ENCODE results near the gene SYT7.

The SYT7 gene

DNA sequence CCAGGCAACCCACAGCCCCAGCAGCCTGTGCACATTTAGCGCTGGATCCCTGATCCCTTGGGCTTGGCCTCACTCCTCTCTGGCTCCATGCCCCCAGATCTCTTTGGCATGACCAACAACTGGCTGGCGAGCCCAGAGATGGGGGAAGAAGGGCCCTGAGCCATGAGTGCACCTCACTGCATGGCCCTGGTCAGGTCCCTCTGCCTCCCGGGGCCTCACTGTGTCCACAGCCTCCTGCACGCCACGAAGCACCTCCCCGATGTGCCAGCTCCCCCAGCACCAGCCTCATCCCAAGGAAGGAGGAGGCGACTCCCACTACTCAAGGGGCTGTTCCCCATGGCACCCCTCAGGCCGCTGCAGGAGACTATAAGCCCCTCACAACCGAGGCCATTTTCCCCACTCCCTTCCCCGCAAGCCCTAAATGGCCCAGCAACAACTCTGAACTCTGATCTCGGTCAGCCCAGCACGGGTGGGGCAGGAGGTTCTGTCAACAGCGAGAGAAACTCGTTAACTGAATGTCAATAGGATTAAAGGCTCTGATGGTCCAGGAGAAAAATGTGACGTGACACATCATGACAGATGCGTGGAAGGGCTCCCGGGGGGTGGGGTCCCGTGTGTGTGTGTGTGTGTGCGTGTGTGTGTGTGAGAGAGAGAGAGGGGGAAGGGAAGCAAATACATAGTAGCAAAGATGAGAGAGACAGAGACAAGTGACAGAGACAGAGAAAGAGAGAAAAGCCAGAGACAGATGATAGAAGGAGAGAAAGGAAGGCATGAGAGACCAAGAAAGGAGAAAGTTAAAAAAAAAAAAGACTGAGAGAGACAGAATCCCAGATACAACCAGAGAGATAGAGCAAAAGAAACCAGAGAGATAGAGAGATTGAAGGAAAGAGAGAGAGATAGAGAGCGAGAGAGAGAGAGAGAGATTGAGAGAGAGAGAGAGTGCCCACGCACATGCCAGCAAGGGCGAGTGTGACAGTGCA, 28.4 kb upstream of the SYT7 start:
- no peak for DNase-seq

- DNase-seq, result no peak
Observed at GRCh38 chr11:61607920-61608599, 27.2 kb upstream of the SYT7 start.

DNA sequence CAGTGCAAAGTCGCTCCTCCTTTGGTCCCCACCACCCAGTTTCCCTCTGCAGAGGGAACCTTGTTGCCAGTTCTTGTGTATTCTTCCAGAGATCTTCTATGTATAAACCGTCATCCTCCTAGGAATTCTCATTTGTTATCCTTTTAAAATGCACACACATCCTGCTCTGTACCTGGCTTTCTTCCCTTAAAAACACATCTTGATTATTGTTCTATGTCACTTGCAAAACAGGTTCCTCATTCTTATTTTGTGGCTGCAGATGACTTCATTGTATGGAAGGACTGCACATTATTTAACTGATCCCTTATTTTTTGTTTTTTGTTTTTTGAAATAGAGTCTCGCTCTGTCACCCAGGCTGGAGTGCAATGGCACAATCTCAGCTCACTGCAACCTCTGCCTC, 26.6 kb upstream of the SYT7 start:
- no peak for DNase-seq

DNA sequence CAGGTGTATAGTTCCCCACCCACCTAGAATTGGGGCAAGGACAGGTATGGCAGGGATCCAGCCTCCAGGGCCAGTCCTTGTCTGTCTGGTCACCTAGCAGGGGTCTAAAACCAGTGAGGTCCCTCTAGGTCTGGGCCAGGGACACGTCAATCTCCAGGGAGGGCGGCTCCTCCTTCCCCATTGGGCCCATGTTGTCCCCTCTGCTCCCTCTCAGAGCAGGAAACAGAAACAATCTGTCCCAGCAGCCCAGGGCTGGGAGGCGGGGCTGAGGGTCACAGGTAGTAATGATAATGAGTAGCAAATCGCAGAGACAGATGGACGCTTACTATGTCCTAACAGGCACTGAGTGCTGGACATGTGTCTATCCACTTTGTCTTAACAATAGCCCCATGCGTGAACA, 22.8 kb upstream of the SYT7 start:
- DNase-seq, result no peak

DNA sequence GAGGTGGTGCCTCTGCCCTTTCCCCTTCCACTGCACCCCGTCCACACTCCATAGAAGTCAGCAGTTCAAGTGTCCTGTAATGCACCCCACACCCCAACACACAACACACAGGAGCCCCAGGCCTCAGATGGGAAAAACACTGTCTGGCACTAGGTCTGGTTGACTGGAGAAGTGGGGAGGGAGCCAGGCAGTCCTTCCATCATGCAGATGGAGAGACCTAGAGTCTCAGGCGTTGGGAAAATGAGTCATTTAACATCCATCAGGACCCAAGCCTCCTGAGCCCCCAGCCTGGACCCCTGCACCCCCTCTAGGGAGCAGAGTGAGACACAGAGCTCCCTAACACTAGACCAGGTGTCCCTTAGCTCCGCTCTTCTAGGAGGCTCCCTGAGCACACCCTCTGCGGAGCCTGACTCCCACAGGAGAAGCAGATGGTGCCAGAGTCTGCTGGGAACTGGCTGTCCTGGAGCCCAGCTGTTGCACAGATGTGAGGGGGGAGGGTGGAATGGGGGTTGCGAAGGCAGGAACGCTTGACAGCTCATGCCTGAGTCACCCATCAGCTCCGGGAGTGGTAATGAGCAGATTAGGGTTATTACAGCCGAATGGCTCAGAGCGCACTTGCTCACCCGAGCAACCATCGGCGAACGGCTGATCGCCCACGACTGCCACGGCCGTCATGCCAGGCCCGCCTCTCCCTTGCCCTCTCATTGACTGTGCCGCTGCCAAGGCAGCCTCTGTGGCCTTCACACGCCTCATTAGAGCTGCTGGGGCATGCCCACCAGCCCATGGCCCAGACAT, 22.1 kb upstream of the SYT7 start:
- DNase-seq, result no peak

DNA sequence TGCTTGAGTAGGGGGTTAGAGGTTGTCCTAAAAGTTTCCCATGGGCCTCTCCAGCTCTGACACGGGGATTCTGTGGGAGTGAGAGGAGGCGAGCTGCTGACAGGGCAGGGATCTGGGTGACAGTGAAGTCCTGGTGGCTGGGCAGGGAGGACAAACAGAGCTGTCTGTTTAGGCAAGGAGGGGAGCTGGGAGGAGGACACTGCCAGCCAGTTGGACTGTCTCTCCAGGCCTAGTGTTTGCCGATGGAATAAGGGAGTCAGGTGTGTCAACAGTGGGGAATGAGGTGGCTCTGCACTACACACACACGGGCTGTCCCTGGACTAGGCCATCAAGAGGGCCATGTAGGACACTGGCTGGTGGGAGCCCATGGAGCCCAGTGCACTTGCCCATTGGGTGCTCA, 20.6 kb upstream of the SYT7 start:
- DNase-seq, result peak; percentile 79

- no peak for DNase-seq
Observed at GRCh38 chr11:61599968-61600710, 19.3 kb upstream of the SYT7 start.

DNA sequence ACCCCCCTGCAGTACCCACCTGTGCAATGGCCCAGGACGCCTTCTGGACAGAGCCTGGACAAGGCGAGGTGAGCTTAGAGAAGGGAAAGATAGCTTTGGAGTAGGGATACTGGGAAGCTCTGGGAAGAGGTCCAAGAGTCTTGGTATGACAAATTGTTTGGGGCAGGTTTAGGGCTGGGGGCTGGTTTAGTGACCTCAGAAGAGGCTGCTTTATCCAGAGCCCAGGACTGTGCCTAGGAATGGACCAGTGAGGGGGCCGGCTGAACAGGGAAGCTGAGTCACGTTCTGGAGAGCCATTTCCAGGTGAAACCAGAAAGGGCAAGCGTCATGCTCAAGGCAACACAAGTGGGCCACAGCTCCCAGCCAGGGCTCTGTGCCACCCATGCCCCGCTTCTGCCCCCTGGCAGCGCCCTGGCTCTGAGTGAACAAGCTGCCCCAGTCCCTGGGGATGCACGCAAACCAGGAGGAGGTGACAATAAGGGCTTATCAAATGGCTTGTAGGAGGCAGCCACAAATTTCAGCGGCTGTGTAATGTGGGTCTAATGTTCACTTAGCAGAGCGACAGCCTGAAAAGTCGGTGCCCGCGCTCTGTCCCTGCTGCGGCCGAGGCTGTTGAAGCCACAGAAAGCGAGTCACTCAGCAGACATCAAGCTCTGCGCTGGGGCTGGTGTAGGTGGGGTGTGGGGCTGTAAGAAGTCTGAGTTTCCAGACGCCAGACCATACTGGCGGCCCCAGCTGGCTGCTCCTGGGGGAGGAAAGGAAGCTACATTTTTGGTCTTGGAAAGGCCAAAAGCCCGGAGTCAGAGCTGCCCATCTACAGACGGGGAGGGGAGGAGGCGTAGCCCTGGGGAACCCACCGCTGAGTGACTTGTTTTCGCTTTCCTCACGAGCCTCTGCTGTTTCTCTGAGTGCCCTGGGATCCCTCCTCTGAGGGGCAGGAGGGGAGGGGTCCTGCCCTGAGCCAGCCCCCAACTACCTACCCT, 18.3 kb upstream of the SYT7 start:
- DNase-seq, result no peak

GRCh38 chr11:61598374-61598773, 17.5 kb upstream of the SYT7 start:
- no peak for DNase-seq

GRCh38 chr11:61596990-61597389, 16.1 kb upstream of the SYT7 start:
- DNase-seq, result no peak

DNA sequence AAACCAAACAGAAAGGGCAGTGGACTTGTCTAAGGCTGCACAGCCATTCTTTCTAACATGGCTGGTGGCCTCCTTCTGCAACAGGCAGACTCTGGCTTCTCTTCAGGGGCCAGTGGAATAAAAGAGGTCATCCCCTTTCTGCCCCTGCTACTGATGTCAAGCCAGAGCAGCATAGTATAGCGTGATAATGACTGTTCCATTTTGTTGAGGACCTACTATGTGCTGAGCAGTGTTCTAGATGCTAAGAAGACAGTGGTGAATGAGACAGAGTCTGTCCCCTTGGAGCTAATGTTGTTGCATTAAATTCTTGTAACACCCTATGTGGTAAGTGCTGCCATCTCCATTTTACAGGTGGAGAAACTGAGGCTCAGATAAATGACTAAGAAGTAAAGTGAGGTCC, 15.7 kb upstream of the SYT7 start:
- DNase-seq, result no peak

GRCh38 chr11:61594907-61595257, 14.0 kb upstream of the SYT7 start:
- DNase-seq, result no peak

DNA sequence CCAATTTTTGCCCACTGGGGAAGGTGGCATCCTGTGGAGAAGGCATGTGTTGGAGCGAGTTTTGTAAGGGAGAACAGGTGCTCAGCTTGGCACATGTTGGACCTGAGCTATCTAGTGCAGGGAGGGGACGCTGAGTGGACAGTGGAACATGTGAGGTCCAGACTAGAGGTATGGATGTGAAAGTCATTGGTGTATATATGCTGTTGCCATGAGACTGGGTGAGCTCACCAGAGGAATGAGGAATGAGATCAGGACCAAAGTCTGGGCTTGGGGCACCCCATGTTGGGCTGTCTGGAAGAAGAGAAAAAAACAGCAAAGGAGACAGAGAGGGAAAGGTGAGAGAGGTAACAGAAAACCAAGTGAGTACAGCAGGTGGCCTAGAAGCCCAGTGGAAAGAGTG, 12.3 kb upstream of the SYT7 start:
- DNase-seq, result no peak

- no peak for DNase-seq
Observed at GRCh38 chr11:61592176-61592575, 11.3 kb upstream of the SYT7 start.

DNA sequence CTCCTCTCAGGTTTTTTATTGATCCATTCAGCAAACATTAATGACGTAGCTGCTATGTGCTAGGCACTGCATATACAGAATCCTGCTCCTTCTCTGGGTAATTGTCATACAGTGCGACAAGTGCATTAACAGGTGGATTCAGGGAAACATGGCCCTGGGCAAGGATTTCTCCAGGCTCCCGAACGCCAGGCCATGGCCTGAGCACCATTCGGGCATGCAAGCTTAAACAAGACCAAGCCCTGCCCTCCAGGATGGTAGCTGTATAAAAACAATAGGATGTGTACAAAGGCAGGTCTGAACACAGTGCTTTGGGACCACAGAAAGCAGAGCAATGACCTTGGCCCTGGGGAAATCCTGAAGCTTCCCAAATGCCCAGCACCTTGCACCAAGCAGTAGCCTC, 9.1 kb upstream of the SYT7 start:
- no peak for DNase-seq

- no peak for DNase-seq
Observed at GRCh38 chr11:61588728-61589191, 7.9 kb upstream of the SYT7 start.

- DNase-seq, result peak; percentile 46
Observed at GRCh38 chr11:61587951-61588727, 7.3 kb upstream of the SYT7 start.

- no peak for DNase-seq
Observed at GRCh38 chr11:61587541-61587941, 6.7 kb upstream of the SYT7 start.

DNA sequence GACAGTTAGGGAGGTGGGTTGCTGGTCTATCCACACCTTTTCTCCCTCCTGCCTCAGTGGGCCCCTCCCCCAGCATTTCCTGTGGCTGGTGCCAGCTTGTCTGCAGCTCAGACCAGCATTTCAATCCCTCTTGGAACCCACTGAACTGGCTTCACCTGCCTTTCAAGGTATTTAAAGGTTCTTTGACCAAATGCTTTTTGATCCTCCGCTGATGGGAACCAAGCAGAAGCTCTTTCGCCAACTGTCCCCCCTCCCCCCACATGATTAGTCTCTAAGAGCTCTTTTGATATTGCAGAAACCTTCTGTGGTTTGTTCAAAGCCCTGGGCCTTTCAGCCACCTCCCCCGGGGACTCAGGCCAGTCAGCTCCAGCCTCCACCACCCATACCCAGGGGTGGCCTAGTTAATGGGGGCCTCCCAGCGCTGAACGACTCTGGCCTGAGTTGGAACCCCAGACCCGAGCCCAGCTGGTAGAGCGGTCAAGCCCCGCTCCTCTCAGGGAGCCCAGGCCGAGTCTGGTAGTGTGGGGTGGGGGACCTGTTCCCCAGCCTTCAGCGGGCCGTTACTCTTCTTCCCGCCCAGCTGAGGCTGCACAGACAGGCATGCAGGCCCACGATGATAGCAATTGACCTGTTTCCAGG, 6.0 kb upstream of the SYT7 start:
- no peak for DNase-seq

GRCh38 chr11:61585115-61585514, 4.2 kb upstream of the SYT7 start:
- DNase-seq, result no peak
